IMR-90 (cell line): Measurements from ENCODE around the gene NUAK1. TPM values are rescaled to one million over a fixed set of nuclear protein-coding genes. Genes with fewer than 3 reads are reported as not detected.

ENCODE experiments used
- ATAC-seq: fragments of 200-7000 bp; cut with Tn5 transposase; 2 replicates; pipeline ENCODE4 v1.9.1; 2020; ENCODE audit warnings: low read depth, mild to moderate bottlenecking, moderate library complexity
- BruUV-seq: library from RNA; stranded (reverse); fragments of 400-500 nt; replicated peaks from 2 replicates; lab custom pipeline; 2021; lab: Mats Ljungman, UMichigan
- CTCF ChIA-PET: fragments of 300-600 bp; formaldehyde crosslinking; extraction: SDS; loops from one replicate; lab custom pipeline; 2021; ENCODE audit warnings: antibody characterized with exemption; lab: Yijun Ruan, JAX
- POLR2A ChIA-PET: fragments of 300-600 bp; sonication (Branson Sonifier 250); formaldehyde crosslinking; loops from one replicate; lab custom pipeline; 2022; ENCODE audit warnings: antibody characterized with exemption; ENCODE audit not compliant: unreplicated experiment; lab: Charles Lee
- DNase-seq: peaks from one replicate; pipeline ENCODE4 v3.0.0; 2013
- H2AFZ ChIP-seq: replicated peaks from 2 replicates; pipeline ENCODE3; 2013; ENCODE audit warnings: low read length, mild to moderate bottlenecking; ENCODE audit not compliant: poor library complexity
- H2AK5ac ChIP-seq: 2 replicates; pipeline ENCODE4 v1.6.1; 2013; ENCODE audit warnings: low read depth, low read length, inconsistent platforms
- H2AK9ac ChIP-seq: replicated peaks from 2 replicates; pipeline ENCODE3; 2013; ENCODE audit warnings: mild to moderate bottlenecking, low read depth, low read length, moderate library complexity; ENCODE audit not compliant: poor library complexity
- H2BK120ac ChIP-seq: 2 replicates; pipeline ENCODE4 v1.6.1; 2013; ENCODE audit warnings: low read depth, low read length, inconsistent platforms
- H2BK15ac ChIP-seq: 3 replicates; pipeline ENCODE4 v1.6.1; 2013; ENCODE audit warnings: low read depth, low read length, inconsistent platforms
- H2BK20ac ChIP-seq: 2 replicates; pipeline ENCODE4 v1.6.1; 2013; ENCODE audit warnings: low read depth, mild to moderate bottlenecking, inconsistent platforms, low read length, moderate library complexity
- H2BK5ac ChIP-seq: 2 replicates; pipeline ENCODE4 v1.6.1; 2013; ENCODE audit warnings: mild to moderate bottlenecking, low read depth, low read length, inconsistent platforms; ENCODE audit not compliant: poor library complexity, severe bottlenecking
- H3K14ac ChIP-seq: replicated peaks from 2 replicates; pipeline ENCODE4 v1.6.1; 2013; ENCODE audit warnings: low read depth, low read length, inconsistent platforms
- H3K18ac ChIP-seq: 2 replicates; pipeline ENCODE4 v1.6.1; 2013; ENCODE audit warnings: low read depth, low read length, control low read depth
- H3K23ac ChIP-seq: 2 replicates; pipeline ENCODE4 v1.6.1; 2013; ENCODE audit warnings: low read depth, low read length, inconsistent platforms
- H3K27ac ChIP-seq: 2 replicates; pipeline ENCODE4 v1.5.1; 2013; ENCODE audit warnings: mild to moderate bottlenecking, control low read depth, low read length; ENCODE audit not compliant: insufficient read depth
- H3K27me3 ChIP-seq: 2 replicates; pipeline ENCODE4 v1.6.1; 2013; ENCODE audit warnings: low read length; ENCODE audit not compliant: control insufficient read depth, insufficient read depth
- H3K36me3 ChIP-seq: 2 replicates; pipeline ENCODE4 v1.6.1; 2013; ENCODE audit warnings: low read length, mixed read lengths; ENCODE audit not compliant: control insufficient read depth, insufficient read depth
- H3K4ac ChIP-seq: 2 replicates; pipeline ENCODE4 v1.6.1; 2013; ENCODE audit warnings: low read depth, low read length, inconsistent platforms
- H3K4me1 ChIP-seq: 2 replicates; pipeline ENCODE4 v1.6.1; 2013; ENCODE audit warnings: low read length, mixed read lengths; ENCODE audit not compliant: control insufficient read depth, insufficient read depth
- H3K4me2 ChIP-seq: 2 replicates; pipeline ENCODE4 v1.6.1; 2013; ENCODE audit warnings: low read depth, mild to moderate bottlenecking, control low read depth, low read length, moderate library complexity
- H3K4me3 ChIP-seq: 2 replicates; pipeline ENCODE4 v1.5.1; 2013; ENCODE audit warnings: low read depth, mild to moderate bottlenecking, control low read depth, low read length, moderate library complexity; ENCODE audit not compliant: insufficient read depth
- H3K56ac ChIP-seq: 2 replicates; pipeline ENCODE4 v1.6.1; 2013; ENCODE audit warnings: low read length, inconsistent platforms; ENCODE audit not compliant: insufficient read depth; ENCODE audit errors: extremely low read depth
- H3K79me1 ChIP-seq, 2 experiments: 2 replicates each; pipeline ENCODE4 v1.6.1; 2013; ENCODE audit warnings: low read length in 2 of 2, inconsistent platforms in 1 of 2, low read depth in 1 of 2
- H3K9ac ChIP-seq: 2 replicates; pipeline ENCODE4 v1.6.1; 2013; ENCODE audit warnings: low read depth, low read length, control low read depth
- H3K9me1 ChIP-seq: 2 replicates; pipeline ENCODE4 v1.6.1; 2013; ENCODE audit warnings: low read length, inconsistent platforms; ENCODE audit not compliant: insufficient read depth
- H3K9me3 ChIP-seq: 2 replicates; pipeline ENCODE4 v1.6.1; 2013; ENCODE audit warnings: low read length; ENCODE audit not compliant: control insufficient read depth, insufficient read depth
- H4K20me1 ChIP-seq: 2 replicates; pipeline ENCODE4 v1.6.1; 2013; ENCODE audit warnings: low read length, inconsistent platforms; ENCODE audit not compliant: insufficient read depth
- H4K5ac ChIP-seq: 2 replicates; pipeline ENCODE4 v1.6.1; 2013; ENCODE audit warnings: mild to moderate bottlenecking, low read depth, low read length, control low read depth
- H4K8ac ChIP-seq, 2 experiments: 2 replicates each; pipeline ENCODE4 v1.6.1; 2013; ENCODE audit warnings: low read depth in 2 of 2, low read length in 2 of 2, control low read depth in 1 of 2, inconsistent platforms in 1 of 2
- H4K91ac ChIP-seq: 2 replicates; pipeline ENCODE4 v1.6.1; 2013; ENCODE audit warnings: low read depth, low read length, inconsistent platforms; ENCODE audit not compliant: insufficient read depth
- BHLHE40 ChIP-seq: fragments of 150-350 bp; IDR thresholded peaks from 2 replicates; pipeline ENCODE4 v1.6.1; 2016; ENCODE audit warnings: mild to moderate bottlenecking, low read depth, low read length
- CHD1 ChIP-seq: IDR thresholded peaks from 2 replicates; pipeline ENCODE4 v1.6.1; 2012; ENCODE audit warnings: low read depth, low read length, improper control_type of control experiment
- FOS ChIP-seq: fragments of 150-350 bp; IDR thresholded peaks from 2 replicates; pipeline ENCODE4 v1.6.1; 2016; ENCODE audit warnings: low read depth, low read length
- MAFK ChIP-seq: IDR thresholded peaks from 2 replicates; pipeline ENCODE4 v1.6.1; 2012; ENCODE audit warnings: low read depth, low read length, improper control_type of control experiment
- MAZ ChIP-seq: IDR thresholded peaks from 2 replicates; pipeline ENCODE4 v1.6.1; 2012; ENCODE audit warnings: low read depth, mild to moderate bottlenecking, low read length, improper control_type of control experiment, moderate library complexity, borderline replicate concordance
- NFE2L2 ChIP-seq: fragments of 150-350 bp; IDR thresholded peaks from 2 replicates; pipeline ENCODE4 v1.6.1; 2016; ENCODE audit warnings: low read depth, mild to moderate bottlenecking, low read length
- RAD21 ChIP-seq: IDR thresholded peaks from 2 replicates; pipeline ENCODE4 v1.6.1; 2012; ENCODE audit warnings: low read length, improper control_type of control experiment
- RCOR1 ChIP-seq: IDR thresholded peaks from 2 replicates; pipeline ENCODE4 v1.6.1; 2012; ENCODE audit warnings: mild to moderate bottlenecking, low read length, improper control_type of control experiment; ENCODE audit not compliant: insufficient replicate concordance
- USF2 ChIP-seq: fragments of 150-350 bp; IDR thresholded peaks from 2 replicates; pipeline ENCODE4 v1.6.1; 2017; ENCODE audit warnings: mild to moderate bottlenecking, antibody characterized with exemption, low read length, low read depth
- WGBS, 2 experiments: methylation state at CpG; one replicate each; pipeline versions ENCODE4 v1.1.5 to v1.1.7; 2013; ENCODE audit warnings: missing lambda C conversion rate in 2 of 2; ENCODE audit not compliant: insufficient read length in 1 of 2; ENCODE audit errors: extremely low coverage in 2 of 2; 5-methylcytosine and 5-hydroxymethylcytosine counted together
- dilution Hi-C: fragments of 300-500 bp; cut with HindIII; formaldehyde crosslinking; loops from one replicate; pipeline ENCODE4 v1.14.3; 2018; ENCODE audit warnings: low sequenced_read_pairs; ENCODE audit not compliant: unreplicated experiment
- in situ Hi-C: fragments of 300-500 bp; cut with MboI; formaldehyde crosslinking; loops from 3 replicates; pipeline ENCODE4 v1.14.3; 2019; ENCODE audit warnings: low sequenced_read_pairs, inconsistent platforms, mixed read lengths
- intact Hi-C: fragments of 100-400 bp; cut with micrococcal nuclease; formaldehyde crosslinking; loops from 2 replicates; pipeline ENCODE4 v1.10.0; 2022
- polyA plus RNA-seq, 3 experiments: library from polyadenylated mRNA; depleted of rRNA; stranded (reverse); fragments of >200 nt; gene quantifications; 2 replicates each; pipeline ENCODE4 v1.2.3, GENCODE V29; 2012; ENCODE audit warnings: low replicate concordance in 1 of 3
- total RNA-seq: library from RNA; depleted of rRNA; stranded (reverse); fragments of >200 nt; gene quantifications from 2 replicates; pipeline ENCODE4 v1.2.3, GENCODE V29; 2012

The NUAK1 gene
- total and polyA plus RNA-seq, 2 of the 4 experiments (the other 2 are of a cell fraction) = 4.8 to 8.8 TPM

GRCh38 chr12:106067606-106068205, 71.0 kb downstream of the NUAK1 start:
- H3K23ac ChIP-seq = no peak overlapping the region
- H3K9ac ChIP-seq = no peak overlapping the region
- no peaks in the 10 kb centered on the region for H4K20me1 ChIP-seq
- no peak overlapping the region for H4K5ac ChIP-seq
- no peak overlapping the region for H2AK5ac ChIP-seq
- H4K8ac ChIP-seq = no peak overlapping the region
- no peak overlapping the region for H3K14ac ChIP-seq
- no peak overlapping the region for H2BK15ac ChIP-seq
- intact Hi-C loops (no loop called here), in situ Hi-C loops (no loop called here), dilution Hi-C loops (no loop called here)
- no peak overlapping the region for H3K56ac ChIP-seq
- ChIA-PET POLR2A (no interaction called here), CTCF (interaction anchor here (0.7 kb wide), 1 partner anchor 890 kb away, joined by 3 read pairs; no protein-coding TSS in a partner anchor)
- 100% methylated on average over 7 of the region's 15 CpGs; no CpG with 5 or more reads in 1 of the 2 experiments for WGBS, 2 experiments
- no peak overlapping the region for H2AK9ac ChIP-seq
- TF ChIP-seq RAD21 (no peak), MAZ (no peak), MAFK (no peak), FOS (no peak), RCOR1 (no peak), CHD1 (no peak), BHLHE40 (no peak), USF2 (no peak), NFE2L2 (no peak)
- no TSS peak for BruUV-seq
- H3K27me3 ChIP-seq = no peaks in the 10 kb centered on the region
- no peak overlapping the region for H3K18ac ChIP-seq
- H2AFZ ChIP-seq = no peak overlapping the region
- H2BK120ac ChIP-seq = no peak overlapping the region
- no peaks in the 10 kb centered on the region for H3K9me3 ChIP-seq
- DNase-seq = no peak
- ATAC-seq = no peak
- no peak overlapping the region for H2BK20ac ChIP-seq
- H3K27ac ChIP-seq = no peak overlapping the region
- peaks cover 17% of the 10 kb centered on the region for H3K9me1 ChIP-seq
- no peak overlapping the region for H3K4me3 ChIP-seq
- no peak overlapping the region for H4K91ac ChIP-seq
- no peak overlapping the region for H2BK5ac ChIP-seq
- peaks cover 30% of the 10 kb centered on the region for H3K36me3 ChIP-seq
- peaks cover 10% of the 10 kb centered on the region for H3K4me1 ChIP-seq
- H3K79me1 ChIP-seq = peaks cover under 1 to 26% of the 10 kb centered on the region in 2 experiments; a peak in 2 of 4 replicates
- no peak overlapping the region for H3K4ac ChIP-seq
- no peak overlapping the region for H3K4me2 ChIP-seq
